NCI-H1105 (cell line): ENCODE results near the gene MPHOSPH8.
"Not testable (repeated sequence)": the region's sequence is repeated elsewhere in the genome, so short reads cannot be mapped to it uniquely, and the experiment has no call there.

Experiments
- DNase-seq: peaks from one replicate; lab custom pipeline; 2025; lab: John Stamatoyannopoulos, UW

MPHOSPH8 gene

GRCh38 chr13:19634256-19634740, 839 bp downstream of the MPHOSPH8 start:
- DNase-seq = no peak

GRCh38 chr13:19635926-19636325, 2.5 kb downstream of the MPHOSPH8 start:
- not testable (repeated sequence) for DNase-seq

- no peak for DNase-seq
Measured at GRCh38 chr13:19643652-19644051, 10.2 kb downstream of the MPHOSPH8 start.

- no peak for DNase-seq
Measured at GRCh38 chr13:19645000-19645399, 11.5 kb downstream of the MPHOSPH8 start.

- DNase-seq = no peak
Measured at GRCh38 chr13:19646063-19646462, 12.6 kb downstream of the MPHOSPH8 start.

- no peak for DNase-seq
Measured at GRCh38 chr13:19650742-19651141, 17.3 kb downstream of the MPHOSPH8 start.

GRCh38 chr13:19657872-19658591, 24.6 kb downstream of the MPHOSPH8 start:
- DNase-seq = no peak

- no peak for DNase-seq
Measured at GRCh38 chr13:19658831-19659230, 25.4 kb downstream of the MPHOSPH8 start.

- no peak for DNase-seq
Measured at GRCh38 chr13:19661126-19661525, 27.7 kb downstream of the MPHOSPH8 start.

- DNase-seq = no peak
Measured at GRCh38 chr13:19661561-19661960, 28.1 kb downstream of the MPHOSPH8 start.

GRCh38 chr13:19663416-19663979, 30.0 kb downstream of the MPHOSPH8 start:
- no peak for DNase-seq

GRCh38 chr13:19664481-19665230, 31.2 kb downstream of the MPHOSPH8 start:
- no peak for DNase-seq

GRCh38 chr13:19665427-19665859, 32.0 kb downstream of the MPHOSPH8 start:
- DNase-seq = no peak

- no peak for DNase-seq
Measured at GRCh38 chr13:19668778-19669177, 35.3 kb downstream of the MPHOSPH8 start.

- no peak for DNase-seq
Measured at GRCh38 chr13:19670147-19670546, 36.7 kb downstream of the MPHOSPH8 start.

GRCh38 chr13:19672990-19673389, 39.5 kb downstream of the MPHOSPH8 start:
- DNase-seq = no peak

GRCh38 chr13:19673473-19674430, 40.3 kb downstream of the MPHOSPH8 start:
- no peak for DNase-seq

- DNase-seq = no peak
Measured at GRCh38 chr13:19674898-19675297, 41.4 kb downstream of the MPHOSPH8 start.

- no peak for DNase-seq
Measured at GRCh38 chr13:19676168-19676567, 42.7 kb downstream of the MPHOSPH8 start.

GRCh38 chr13:19680751-19681150, 47.3 kb downstream of the MPHOSPH8 start:
- no peak for DNase-seq

- no peak for DNase-seq
Measured at GRCh38 chr13:19681517-19681916, 48.1 kb downstream of the MPHOSPH8 start.

- no peak for DNase-seq
Measured at GRCh38 chr13:19685034-19685433, 51.6 kb downstream of the MPHOSPH8 start.
